ENCODE data around the gene TXNDC2. TPM values are rescaled to one million over a fixed set of nuclear protein-coding genes. Genes with fewer than 3 reads are reported as not detected.
A peak's percentile ranks its signal among the peaks of the same experiment; 100 is the strongest.

TXNDC2 gene
- total RNA-seq, 1 donor from 2014 or later: not detected

GRCh38 chr18:9839853-9840252 lies 45.9 kb upstream of the TXNDC2 start:
- no peaks in the 10 kb centered on the region for H3K79me2 ChIP-seq (ENCODE audit: low read depth)
- no peak overlapping the region for H3K9ac ChIP-seq
- no peaks in the 10 kb centered on the region for H3K9me3 ChIP-seq (ENCODE audit: low read depth)
- no peak overlapping the region for H3K4me3 Mint-ChIP-seq
- peaks cover 23% of the 10 kb centered on the region for H3K4me1 ChIP-seq
- TF ChIP-seq, protein P1, sequence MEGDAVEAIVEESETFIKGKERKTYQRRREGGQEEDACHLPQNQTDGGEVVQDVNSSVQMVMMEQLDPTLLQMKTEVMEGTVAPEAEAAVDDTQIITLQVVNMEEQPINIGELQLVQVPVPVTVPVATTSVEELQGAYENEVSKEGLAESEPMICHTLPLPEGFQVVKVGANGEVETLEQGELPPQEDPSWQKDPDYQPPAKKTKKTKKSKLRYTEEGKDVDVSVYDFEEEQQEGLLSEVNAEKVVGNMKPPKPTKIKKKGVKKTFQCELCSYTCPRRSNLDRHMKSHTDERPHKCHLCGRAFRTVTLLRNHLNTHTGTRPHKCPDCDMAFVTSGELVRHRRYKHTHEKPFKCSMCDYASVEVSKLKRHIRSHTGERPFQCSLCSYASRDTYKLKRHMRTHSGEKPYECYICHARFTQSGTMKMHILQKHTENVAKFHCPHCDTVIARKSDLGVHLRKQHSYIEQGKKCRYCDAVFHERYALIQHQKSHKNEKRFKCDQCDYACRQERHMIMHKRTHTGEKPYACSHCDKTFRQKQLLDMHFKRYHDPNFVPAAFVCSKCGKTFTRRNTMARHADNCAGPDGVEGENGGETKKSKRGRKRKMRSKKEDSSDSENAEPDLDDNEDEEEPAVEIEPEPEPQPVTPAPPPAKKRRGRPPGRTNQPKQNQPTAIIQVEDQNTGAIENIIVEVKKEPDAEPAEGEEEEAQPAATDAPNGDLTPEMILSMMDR (IDR thresholded peaks at IDR 0.05): no peak
- TF ChIP-seq EZH2 (IDR thresholded peaks at IDR 0.05) (no peak), EZH2phosphoT487 (IDR thresholded peaks at IDR 0.05) (no peak)
- H3K27ac ChIP-seq: no peak overlapping the region
- H3K4me1 Mint-ChIP-seq: peaks cover 39% of the 10 kb centered on the region
- H3K36me3 ChIP-seq: no peaks in the 10 kb centered on the region
- no peaks in the 10 kb centered on the region for H4K20me1 ChIP-seq (ENCODE audit: low read depth)
- no peak overlapping the region for H2AFZ ChIP-seq (replicated peaks)
- H3K27me3 ChIP-seq: no peaks in the 10 kb centered on the region
- no peak overlapping the region for H3K4me2 ChIP-seq
- DNase-seq (ENCODE audit: low spot score): peak; percentile 41
- no peak overlapping the region for H3K27ac Mint-ChIP-seq
- H3K27me3 Mint-ChIP-seq (ENCODE audit: insufficient read depth, low read depth): peaks cover 4% of the 10 kb centered on the region
- peaks cover 9% of the 10 kb centered on the region for H3F3A ChIP-seq (ENCODE audit: low read depth)
- no peaks in the 10 kb centered on the region for H3K9me3 Mint-ChIP-seq
- H3K36me3 Mint-ChIP-seq: peaks cover 4% of the 10 kb centered on the region
- H3K4me3 ChIP-seq: no peak overlapping the region

- H3K4me1 Mint-ChIP-seq: peaks cover 22% of the 10 kb centered on the region
- no peak for DNase-seq (ENCODE audit: low spot score)
- Histone ChIP-seq H4K20me1 (ENCODE audit: low read depth) (no peaks in the 10 kb centered on the region), H2AFZ (replicated peaks) (no peak overlapping the region), H3F3A (ENCODE audit: low read depth) (peaks cover 6% of the 10 kb centered on the region), H3K4me1 (peaks cover 21% of the 10 kb centered on the region), H3K4me2 (no peak overlapping the region), H3K79me2 (ENCODE audit: low read depth) (no peaks in the 10 kb centered on the region), H3K4me3 (no peak overlapping the region), H3K27ac (no peak overlapping the region), H3K36me3 (no peaks in the 10 kb centered on the region), H3K9ac (no peak overlapping the region), H3K27me3 (no peaks in the 10 kb centered on the region), H3K9me3 (ENCODE audit: low read depth) (no peaks in the 10 kb centered on the region)
- no peaks in the 10 kb centered on the region for H3K9me3 Mint-ChIP-seq
- H3K27ac Mint-ChIP-seq: no peak overlapping the region
- H3K4me3 Mint-ChIP-seq: no peak overlapping the region
- peaks cover 4% of the 10 kb centered on the region for H3K36me3 Mint-ChIP-seq
- H3K27me3 Mint-ChIP-seq (ENCODE audit: insufficient read depth, low read depth): peaks cover 4% of the 10 kb centered on the region
- TF ChIP-seq, protein P1 (IDR thresholded peaks at IDR 0.05): no peak
- TF ChIP-seq EZH2phosphoT487 (IDR thresholded peaks at IDR 0.05) (no peak), EZH2 (IDR thresholded peaks at IDR 0.05) (no peak)
These were observed 44.0 kb upstream of the TXNDC2 start for GRCh38 chr18:9841752-9842151.

- H3K4me2 ChIP-seq: no peak overlapping the region
- no peaks in the 10 kb centered on the region for H3K36me3 ChIP-seq
- TF ChIP-seq EZH2phosphoT487 (IDR thresholded peaks at IDR 0.05): no peak
- TF ChIP-seq, protein P1 (IDR thresholded peaks at IDR 0.05): no peak
- TF ChIP-seq EZH2 (IDR thresholded peaks at IDR 0.05): no peak
- H3K79me2 ChIP-seq (ENCODE audit: low read depth): no peaks in the 10 kb centered on the region
- peaks cover 6% of the 10 kb centered on the region for H3F3A ChIP-seq (ENCODE audit: low read depth)
- peaks cover 4% of the 10 kb centered on the region for H3K36me3 Mint-ChIP-seq
- no peak for DNase-seq (ENCODE audit: low spot score)
- no peaks in the 10 kb centered on the region for H3K9me3 ChIP-seq (ENCODE audit: low read depth)
- no peak overlapping the region for H3K4me3 ChIP-seq
- H3K4me1 ChIP-seq: peaks cover 21% of the 10 kb centered on the region
- H3K9ac ChIP-seq: no peak overlapping the region
- no peak overlapping the region for H3K4me3 Mint-ChIP-seq
- H3K27me3 ChIP-seq: no peaks in the 10 kb centered on the region
- H3K27ac Mint-ChIP-seq: no peak overlapping the region
- no peaks in the 10 kb centered on the region for H4K20me1 ChIP-seq (ENCODE audit: low read depth)
- no peak overlapping the region for H3K27ac ChIP-seq
- no peaks in the 10 kb centered on the region for H3K9me3 Mint-ChIP-seq
- peaks cover 19% of the 10 kb centered on the region for H3K4me1 Mint-ChIP-seq
- H2AFZ ChIP-seq (replicated peaks): no peak overlapping the region
- H3K27me3 Mint-ChIP-seq (ENCODE audit: insufficient read depth, low read depth): peaks cover 10% of the 10 kb centered on the region
These were observed 43.3 kb upstream of the TXNDC2 start for GRCh38 chr18:9842448-9842847.

Measured in neural progenitor cell (in vitro differentiated cells).